Hematopoietic multipotent progenitor cell (in vitro differentiated cells): ENCODE measurements around the gene SLC13A3. TPM values are rescaled to one million over a fixed set of nuclear protein-coding genes. Genes with fewer than 3 reads are reported as not detected.

Source experiments
- total RNA-seq: library from RNA; depleted of rRNA; stranded (reverse); fragments of >200 nt; gene quantifications from one replicate; pipeline ENCODE4 v1.2.3, GENCODE V29; 2012

The SLC13A3 gene
- total RNA-seq, 1 donor = under 0.01 TPM

Other genes starting within 250 kb of the SLC13A3 start
- gene ELMO2, start 244.8 kb downstream of the SLC13A3 start, total RNA-seq = 49.0 TPM
- 3.0 TPM for gene ZNF334, start 137.9 kb downstream of the SLC13A3 start, total RNA-seq
- not detected for gene OCSTAMP, start 100.8 kb downstream of the SLC13A3 start, total RNA-seq
- 16.7 TPM for gene TP53RK, start 38.0 kb upstream of the SLC13A3 start, total RNA-seq
- 5.1 TPM for gene SLC2A10, start 58.2 kb upstream of the SLC13A3 start, total RNA-seq
- gene EYA2, start 243.4 kb upstream of the SLC13A3 start, total RNA-seq = not detected